Measurements from ENCODE around the gene KLHDC1.
A peak's percentile ranks its signal among the peaks of the same experiment; 100 is the strongest.
"Not testable (repeated sequence)": the region's sequence is repeated elsewhere in the genome, so short reads cannot be mapped to it uniquely, and the experiment has no call there.

Gene KLHDC1, protein sequence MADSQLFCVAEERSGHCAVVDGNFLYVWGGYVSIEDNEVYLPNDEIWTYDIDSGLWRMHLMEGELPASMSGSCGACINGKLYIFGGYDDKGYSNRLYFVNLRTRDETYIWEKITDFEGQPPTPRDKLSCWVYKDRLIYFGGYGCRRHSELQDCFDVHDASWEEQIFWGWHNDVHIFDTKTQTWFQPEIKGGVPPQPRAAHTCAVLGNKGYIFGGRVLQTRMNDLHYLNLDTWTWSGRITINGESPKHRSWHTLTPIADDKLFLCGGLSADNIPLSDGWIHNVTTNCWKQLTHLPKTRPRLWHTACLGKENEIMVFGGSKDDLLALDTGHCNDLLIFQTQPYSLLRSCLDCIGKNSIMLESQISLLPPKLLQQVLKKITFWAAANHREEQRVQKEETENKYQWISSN

GRCh38 chr14:49692811-49693734 is at the start of gene KLHDC1:
TSS of gene KLHDC1 (plus strand) at chr14:49693120. CDS start at chr14:49693195, 75 bp downstream.
- DNase-seq, result peak; percentile 37 to 90 (median 77)

DNA sequence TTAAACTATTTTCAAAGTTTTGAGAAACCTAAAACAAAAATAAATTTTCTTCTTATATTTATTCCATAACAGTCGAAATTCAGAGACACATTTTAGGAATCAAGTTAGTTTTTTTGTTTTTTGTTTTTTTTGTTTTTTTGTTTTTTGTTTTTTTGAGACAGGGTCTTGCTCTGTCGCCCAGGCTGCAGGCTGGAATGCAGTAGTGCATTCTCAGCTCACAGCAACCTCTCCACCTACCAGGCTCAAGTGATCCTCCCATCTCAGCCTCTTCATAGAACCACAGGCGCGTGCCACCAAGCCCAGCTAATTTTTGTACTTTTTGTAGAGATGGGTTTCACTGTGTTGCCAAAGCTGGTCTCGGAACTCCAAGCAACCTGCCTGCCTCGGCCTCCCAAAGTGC is 39.4 kb upstream of the KLHDC1 start:
- no peak for DNase-seq

DNA sequence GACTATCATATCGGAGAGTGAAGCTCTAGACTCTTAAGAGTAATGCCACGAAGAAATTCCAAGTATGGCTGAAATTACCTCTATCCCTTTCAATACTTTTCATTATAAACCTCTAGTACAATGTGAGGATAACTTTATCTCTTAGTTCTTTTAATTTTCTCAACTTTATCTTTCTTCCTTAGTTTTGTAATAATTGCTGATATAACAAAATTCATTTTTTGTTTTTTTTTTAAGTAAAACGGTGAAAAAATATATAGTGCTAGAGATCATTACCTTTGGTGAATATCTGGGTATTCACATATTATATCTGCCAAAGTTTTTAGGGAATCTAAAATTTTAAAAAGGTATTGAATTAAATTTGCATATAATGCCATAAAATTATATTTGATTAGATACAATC is 38.4 kb upstream of the KLHDC1 start:
- no peak for DNase-seq

DNA sequence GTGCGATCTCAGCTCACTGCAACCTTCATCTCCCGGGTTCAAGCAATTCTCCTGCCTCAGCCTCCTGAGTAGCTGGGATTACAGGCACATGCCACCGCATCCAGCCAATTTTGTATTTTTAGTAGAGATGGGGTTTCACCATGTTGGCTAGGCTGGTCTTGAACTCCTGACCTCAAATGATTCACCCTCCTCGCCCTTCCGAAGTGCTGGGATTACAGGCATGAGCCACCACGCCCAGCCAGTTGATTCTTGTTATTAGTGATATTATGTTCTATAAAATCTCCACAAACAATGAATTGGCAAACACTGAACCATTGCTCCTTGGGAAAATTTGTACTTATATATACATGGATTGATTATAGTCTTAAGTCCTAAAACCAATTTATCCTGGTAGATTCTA is 35.4 kb upstream of the KLHDC1 start:
- DNase-seq, result not testable (repeated sequence)

- DNase-seq, result no peak
These were observed 33.1 kb upstream of the KLHDC1 start for GRCh38 chr14:49659526-49660455.

DNA sequence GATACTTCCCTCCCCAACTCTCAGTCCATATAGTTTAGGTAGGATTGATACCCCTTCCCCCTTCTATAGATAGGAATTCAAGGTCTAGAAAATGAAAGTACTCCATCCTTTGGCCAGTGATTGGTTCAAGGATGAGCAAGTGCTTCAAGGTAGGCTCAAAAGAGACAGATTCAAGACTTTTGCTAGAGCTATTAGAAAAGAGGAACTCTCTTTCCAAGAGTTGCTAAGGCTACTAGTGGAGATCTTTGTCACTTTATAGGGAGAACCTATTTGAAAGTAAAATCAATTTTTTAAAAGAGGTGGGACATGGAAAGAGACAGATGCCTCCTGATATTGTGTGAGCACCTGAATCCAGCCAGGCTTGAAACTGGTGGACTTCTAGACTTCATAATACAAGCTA is 22.4 kb upstream of the KLHDC1 start:
- no peak for DNase-seq

DNA sequence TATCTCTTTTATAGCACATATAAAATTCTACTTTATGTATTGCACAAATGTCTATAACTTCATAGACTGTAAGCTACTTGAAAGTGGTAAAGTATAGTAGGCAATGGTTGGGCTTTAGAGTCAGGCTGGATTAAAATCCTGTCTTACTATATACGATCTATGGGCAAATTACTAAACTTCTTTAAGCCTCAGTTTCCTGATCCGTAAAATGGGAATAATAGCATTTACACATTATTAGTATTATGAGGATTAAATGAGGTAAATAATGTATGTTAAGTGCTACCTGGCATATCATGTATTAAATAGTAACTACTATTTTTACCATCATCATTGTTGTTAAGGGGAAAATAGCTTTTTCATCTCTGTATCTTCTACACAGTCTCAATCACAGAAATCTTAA is 19.3 kb upstream of the KLHDC1 start:
- DNase-seq, result no peak

DNA sequence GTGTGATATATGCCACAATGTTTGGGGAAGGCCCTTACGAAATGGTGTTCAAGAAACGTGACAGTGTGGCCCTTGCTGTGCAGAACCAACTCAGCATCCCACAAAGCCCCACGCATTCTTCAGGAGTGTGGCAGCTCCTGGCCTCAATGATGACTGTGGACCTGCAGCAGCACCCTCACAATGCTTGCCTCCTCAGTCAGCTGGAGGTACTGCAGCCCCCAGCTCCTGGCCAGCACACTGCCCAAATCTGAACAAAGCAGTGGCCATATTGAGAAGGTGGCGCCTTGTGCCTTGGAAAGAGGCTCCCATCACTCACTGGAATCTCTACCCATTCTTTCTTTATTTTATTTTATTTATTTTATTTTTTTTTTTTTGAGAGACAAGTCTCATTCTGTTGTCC is 15.3 kb upstream of the KLHDC1 start:
- no peak for DNase-seq

DNA sequence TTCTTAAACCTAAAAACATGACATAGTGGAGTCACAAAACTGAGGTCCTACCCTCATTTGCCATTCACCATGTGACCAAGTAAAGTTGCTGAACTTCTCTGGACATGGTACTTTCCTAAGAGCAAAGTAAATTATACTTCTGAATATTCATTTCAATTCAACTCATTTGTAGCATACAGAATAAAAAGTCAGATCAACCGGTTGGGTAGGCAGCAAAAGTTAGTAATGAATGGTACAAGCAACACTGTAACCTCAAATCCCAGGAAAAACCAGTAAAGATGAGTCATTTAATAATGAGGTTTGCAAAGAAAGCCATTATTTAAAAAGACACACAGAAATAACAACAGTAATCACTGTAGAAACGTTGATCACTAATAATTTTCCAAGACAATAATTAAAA is 13.6 kb upstream of the KLHDC1 start:
- DNase-seq, result no peak

DNA sequence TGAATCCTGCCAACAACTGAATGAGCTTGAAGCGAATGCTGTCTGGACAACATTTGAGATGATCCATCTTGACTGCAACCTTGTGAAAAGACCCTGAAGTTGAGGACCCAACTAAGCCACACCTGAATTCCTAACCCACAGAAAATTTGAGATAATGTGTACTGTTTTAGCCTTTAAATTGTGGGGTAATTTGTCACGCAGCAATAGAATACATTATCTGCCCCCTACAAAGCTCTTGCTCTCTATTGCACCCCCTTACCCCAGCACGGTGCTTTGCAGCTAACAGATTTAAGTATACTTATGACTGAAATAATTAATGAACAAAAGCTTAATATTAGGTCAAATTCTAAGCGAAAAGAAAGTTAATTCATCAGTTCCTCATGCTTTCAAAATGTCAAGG is 6.5 kb upstream of the KLHDC1 start:
- no peak for DNase-seq

DNA sequence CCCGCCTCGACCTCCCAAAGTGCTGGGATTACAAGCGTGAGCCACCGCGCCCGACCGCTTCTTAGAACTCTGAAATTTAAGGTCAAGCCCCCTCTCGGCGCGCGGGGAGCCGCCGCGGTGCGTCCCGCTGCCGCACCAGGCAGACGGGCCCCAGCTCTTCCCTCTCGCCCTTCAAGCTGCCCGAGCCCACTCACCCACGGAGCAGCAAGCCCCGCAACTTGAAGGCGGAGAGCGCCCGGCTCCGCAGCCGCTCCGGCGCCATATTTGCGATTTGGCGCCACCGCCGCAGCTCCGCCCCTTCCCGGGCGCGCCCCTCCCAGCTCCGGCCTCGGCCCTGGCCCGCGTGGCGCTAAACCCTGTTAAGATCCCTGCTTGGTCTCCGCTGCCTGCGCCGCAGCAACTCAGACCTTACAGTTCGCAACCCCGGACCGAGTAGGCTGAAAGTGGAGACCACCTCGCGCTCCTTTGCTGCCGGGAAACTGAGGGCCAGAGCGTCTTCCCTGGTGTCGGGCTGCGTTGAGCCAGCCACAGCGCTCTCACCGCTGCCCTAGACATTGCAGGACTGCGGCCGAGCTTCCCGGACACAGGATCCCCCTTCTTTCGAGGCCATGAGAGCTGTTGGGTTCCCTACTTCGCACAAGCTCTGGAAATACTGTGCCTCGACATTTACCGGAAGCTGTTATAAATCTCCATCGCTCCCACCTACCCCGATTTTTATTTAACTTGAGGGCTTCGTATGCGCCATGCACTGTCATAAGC is 4.8 kb upstream of the KLHDC1 start, which contains the start of gene POLE2:
Gene POLE2 (minus strand): TSS at position 273 of the 759 bp plus-strand sequence. CDS start 11 bp downstream, at position 262.
- peak in 49 of 51 donors; percentile 6 to 75 (median 49) for DNase-seq

DNA sequence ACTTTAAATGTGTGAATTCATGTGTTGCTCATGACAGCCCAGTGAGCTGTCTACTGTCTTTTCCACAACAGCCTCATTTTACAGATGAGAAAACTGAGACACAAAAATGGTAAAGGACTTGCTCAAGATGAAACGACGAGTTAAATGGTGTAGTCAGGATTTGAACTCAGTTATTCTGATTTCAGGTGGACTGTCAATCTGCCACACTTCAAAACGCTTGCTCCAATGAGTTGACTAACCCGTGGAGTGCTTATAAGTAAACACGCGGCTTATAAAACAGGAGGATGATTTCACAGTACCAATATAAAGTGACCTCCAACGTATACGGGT is 4.3 kb upstream of the KLHDC1 start:
- no peak for DNase-seq

DNA sequence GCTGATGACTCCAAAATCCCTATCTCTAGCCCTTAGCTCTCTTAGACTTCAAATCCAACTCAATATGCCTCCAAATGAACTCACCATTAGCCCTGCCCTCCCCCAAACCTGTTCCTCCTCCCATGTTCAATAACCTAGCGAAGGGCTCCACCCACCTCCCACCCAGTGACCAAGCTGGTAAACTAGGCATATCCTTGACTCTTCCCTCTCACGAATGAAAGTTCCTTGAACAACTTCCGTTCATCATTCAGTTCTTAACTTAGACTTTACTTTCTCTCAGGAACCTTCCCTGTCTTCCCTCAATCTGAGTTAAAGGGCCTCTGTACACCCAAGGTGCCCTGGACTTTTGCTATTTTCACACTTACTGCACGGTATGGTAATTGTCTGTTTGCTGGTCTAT is 1.9 kb upstream of the KLHDC1 start:
- no peak for DNase-seq

DNA sequence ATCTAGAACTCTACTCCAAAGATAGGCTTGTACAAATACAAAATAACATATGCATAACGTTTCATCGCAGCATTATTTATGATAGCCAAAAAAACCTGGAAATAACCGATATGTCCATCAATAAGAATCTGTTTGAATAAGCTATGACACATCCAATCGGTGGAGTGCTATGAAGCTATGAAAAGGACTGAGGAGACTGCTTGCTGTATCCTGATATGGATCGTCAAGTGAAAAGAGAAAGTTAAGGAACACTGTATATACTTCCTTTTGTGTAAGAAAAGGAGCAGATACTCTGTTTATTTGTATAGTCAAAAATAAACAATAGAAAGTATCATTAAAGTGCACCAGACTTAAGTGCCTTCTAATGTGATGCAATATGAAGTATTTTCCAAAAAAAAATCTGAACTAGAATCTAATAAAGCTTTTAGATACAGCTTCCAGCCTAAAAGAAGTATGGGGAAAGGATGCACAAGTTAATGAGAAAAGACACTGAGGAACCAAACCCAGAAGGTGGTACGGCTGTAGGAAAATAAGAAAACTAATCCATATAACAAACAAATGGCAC is 645 bp upstream of the KLHDC1 start:
- no peak for DNase-seq

DNA sequence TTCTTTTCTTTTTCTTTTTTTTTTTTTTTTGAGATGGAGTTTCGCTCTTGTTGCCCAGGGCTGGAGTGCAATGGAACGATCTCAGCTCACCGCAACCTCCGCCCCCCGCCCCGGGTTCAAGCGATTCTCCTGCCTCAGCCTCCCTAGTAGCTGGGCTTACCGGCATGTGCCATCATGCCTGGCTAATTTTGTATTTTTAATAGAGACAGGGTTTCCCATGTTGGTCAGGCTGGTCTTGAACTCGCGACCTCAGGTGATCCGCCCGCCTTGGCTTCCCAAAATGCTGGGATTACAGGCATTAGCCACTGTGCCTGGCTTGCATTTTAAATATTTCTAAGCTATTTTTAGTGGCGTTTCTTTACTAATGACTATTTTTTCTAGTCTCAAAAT is 810 bp downstream of the KLHDC1 start:
- not testable (repeated sequence) for DNase-seq

- no peak for DNase-seq
These were observed 9.8 kb downstream of the KLHDC1 start for GRCh38 chr14:49702725-49703124.

GRCh38 chr14:49703965-49704364 is 11.0 kb downstream of the KLHDC1 start:
- no peak for DNase-seq

DNA sequence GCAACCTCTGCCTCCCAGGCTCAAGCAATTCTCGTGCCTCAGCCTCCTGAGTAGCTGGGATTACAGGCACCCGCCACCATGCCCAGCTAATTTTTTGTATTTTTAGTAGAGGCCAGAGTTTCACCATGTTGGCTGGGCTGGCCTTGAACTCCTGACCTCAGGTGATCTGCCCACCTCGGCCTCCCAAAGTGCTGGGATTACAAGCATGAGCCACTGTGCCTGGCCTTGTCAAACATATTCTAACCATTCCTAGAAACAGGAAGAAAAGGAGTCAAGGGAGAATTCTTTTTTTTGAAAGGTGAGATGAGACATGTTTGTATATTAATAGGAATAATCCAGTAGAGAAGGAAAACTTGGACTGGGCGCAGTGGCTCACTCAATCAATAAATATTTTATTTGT is 11.6 kb downstream of the KLHDC1 start:
- DNase-seq, result not testable (repeated sequence)

DNA sequence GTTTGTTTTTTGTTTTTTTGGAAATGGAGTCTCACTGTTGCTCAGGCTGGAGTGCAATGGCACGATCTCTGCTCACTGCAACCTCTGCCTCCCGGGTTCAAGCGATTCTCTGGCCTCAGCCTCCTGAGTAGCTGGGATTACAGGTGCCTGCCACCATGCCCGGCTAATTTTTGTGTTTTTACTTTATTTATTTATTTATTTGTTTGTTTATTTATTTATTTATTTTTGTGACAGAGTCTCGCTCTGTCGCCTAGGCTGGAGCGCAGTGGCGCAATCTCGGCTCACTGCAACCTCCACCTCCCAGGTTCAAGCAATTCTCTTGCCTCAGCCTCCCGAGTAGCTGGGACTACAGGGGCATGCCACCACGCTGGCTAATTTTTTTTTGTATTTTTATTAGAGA is 18.1 kb downstream of the KLHDC1 start:
- not testable (repeated sequence) for DNase-seq

GRCh38 chr14:49720744-49721143 is 27.8 kb downstream of the KLHDC1 start:
- DNase-seq, result no peak
